IPS-15b (cell line): ENCODE measurements around the gene CCDC154.

Source experiments
- H3K27me3 ChIP-seq: one replicate; pipeline ENCODE4 v1.6.1; 2013; ENCODE audit warnings: low read length; ENCODE audit not compliant: control insufficient read depth, insufficient read depth
- H3K36me3 ChIP-seq: one replicate; pipeline ENCODE4 v1.6.1; 2013; ENCODE audit warnings: low read length; ENCODE audit not compliant: control insufficient read depth, insufficient read depth
- H3K4me1 ChIP-seq: one replicate; pipeline ENCODE4 v1.6.1; 2013; ENCODE audit warnings: mild to moderate bottlenecking, low read length; ENCODE audit not compliant: control insufficient read depth, insufficient read depth
- H3K4me3 ChIP-seq: one replicate; pipeline ENCODE4 v1.5.1; 2013; ENCODE audit warnings: low read depth, low read length
- H3K9ac ChIP-seq: one replicate; pipeline ENCODE4 v1.6.1; 2013; ENCODE audit warnings: low read depth, mild to moderate bottlenecking, low read length
- H3K9me3 ChIP-seq: one replicate; pipeline ENCODE4 v1.6.1; 2013; ENCODE audit warnings: mild to moderate bottlenecking, low read length; ENCODE audit not compliant: control insufficient read depth, insufficient read depth

CCDC154 gene, protein sequence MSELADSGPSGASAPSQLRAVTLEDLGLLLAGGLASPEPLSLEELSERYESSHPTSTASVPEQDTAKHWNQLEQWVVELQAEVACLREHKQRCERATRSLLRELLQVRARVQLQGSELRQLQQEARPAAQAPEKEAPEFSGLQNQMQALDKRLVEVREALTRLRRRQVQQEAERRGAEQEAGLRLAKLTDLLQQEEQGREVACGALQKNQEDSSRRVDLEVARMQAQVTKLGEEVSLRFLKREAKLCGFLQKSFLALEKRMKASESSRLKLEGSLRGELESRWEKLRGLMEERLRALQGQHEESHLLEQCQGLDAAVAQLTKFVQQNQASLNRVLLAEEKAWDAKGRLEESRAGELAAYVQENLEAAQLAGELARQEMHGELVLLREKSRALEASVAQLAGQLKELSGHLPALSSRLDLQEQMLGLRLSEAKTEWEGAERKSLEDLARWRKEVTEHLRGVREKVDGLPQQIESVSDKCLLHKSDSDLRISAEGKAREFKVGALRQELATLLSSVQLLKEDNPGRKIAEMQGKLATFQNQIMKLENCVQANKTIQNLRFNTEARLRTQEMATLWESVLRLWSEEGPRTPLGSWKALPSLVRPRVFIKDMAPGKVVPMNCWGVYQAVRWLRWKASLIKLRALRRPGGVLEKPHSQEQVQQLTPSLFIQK

DNA sequence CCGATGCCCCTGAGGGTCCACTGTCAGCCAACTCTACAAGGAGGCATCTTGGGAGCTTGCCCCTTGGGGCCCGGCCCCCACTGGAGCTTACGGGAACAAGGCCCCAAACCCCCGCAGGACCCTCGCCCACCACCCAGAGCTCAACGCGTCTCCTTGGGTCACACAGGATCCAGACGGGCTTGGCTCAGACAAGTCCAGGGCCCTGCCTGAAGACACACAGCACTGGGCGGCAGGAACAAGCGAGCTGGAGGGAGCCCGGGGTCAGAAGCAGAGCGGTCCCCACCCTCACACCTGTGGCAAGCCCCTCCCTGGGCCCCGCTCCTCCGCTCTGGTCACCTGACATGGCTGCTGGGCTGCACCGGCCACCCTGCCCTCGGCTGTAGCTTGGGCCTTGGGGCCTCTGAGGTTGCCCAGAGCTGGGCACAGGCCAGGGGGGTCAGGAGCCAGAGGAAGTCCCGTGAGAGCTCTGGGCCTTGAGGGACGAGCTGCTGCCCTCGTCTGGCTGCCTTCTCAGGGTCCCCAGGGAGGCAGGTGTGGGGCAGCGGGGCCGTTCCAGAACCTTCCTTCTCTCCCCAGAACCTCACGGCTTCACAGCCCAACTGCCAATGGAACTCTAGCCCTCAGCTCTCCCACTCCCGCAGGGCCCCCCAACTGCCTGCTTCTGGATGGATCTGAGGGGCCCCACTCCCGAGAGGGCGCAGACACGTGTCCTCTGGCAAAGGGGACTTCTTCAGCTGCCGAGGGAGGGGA is at the start of gene CCDC154:
Gene CCDC154 (minus strand): TSS at position 577 of the 750 bp plus-strand sequence. CDS start 234 bp downstream, at position 343.
- Histone ChIP-seq H3K4me3 (no peak within 1 kb of the TSS), H3K9me3 (no peaks in the 10 kb centered on the region), H3K36me3 (peaks cover 28% of the 10 kb centered on the region), H3K9ac (no peak within 1 kb of the TSS), H3K27me3 (no peaks in the 10 kb centered on the region), H3K4me1 (no peaks in the 10 kb centered on the region)

DNA sequence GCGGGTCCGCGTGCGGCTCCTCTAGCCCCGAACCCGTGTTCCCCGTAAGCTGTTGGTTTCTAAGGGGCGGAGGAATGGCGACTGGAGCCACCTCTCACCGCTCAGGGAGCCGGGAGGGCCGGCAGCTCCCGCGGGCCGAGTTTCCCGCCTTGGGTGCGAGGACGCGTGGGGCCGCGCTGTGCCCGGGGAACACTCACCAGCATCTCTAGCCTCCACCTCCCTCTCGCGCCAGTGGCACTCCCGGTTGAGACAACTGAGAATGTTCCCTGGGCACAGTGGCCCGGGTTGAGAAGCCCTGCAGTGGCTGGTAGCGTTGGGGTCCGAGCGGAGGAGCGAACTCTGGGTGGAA is 49.4 kb upstream of the CCDC154 start:
- H3K4me3 ChIP-seq: peak overlapping the region; percentile 76
- peaks cover 4% of the 10 kb centered on the region for H3K4me1 ChIP-seq
- H3K9me3 ChIP-seq: no peaks in the 10 kb centered on the region

DNA sequence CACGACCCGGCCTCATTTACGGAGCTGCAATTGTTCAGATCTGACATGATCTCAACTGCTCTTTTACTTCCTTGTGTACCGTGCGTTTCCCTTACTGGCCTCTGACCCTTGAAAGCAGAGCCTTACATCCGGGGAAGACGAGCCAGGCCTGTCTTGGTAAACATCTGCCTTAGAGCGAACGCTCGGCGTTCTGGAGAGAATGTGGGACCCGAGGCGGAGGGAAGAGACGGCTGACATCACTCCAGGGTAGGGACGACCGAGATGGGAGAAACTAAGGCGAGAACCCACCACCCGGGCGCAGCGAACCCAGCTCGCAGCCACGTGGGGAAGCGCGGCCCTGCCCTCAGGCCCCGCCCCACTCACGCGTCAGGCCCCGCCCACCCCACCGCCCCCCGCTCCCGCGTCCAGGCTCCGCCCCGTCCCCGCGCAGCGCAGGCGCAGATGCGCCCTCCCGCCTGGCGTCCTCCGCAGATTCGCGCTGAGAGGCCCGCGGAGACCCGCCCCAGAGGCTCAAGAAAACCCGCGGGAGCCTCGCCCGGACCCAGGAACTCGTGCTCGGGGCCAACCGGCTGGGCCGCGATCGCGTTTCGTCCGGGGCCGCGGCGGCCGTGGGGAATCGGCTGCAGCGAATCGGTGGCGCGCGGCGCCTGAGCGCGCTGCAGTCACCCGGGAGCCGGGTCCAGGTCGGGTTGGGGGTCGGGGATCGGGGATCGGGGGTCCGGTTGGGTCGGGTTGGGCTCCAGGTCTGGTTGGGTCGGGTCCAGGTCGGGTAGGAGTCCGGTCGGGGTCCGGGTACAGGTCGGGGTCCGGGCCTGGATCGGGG is 48.8 kb upstream of the CCDC154 start, which contains the start of gene TELO2:
Gene TELO2 (plus strand): TSS at position 438 of the 823 bp plus-strand sequence. CDS start 922 bp downstream, outside the sequence.
- Histone ChIP-seq H3K36me3 (peaks cover 32% of the 10 kb centered on the region), H3K9ac (peak within 1 kb of the TSS; percentile 77), H3K4me1 (peaks cover 4% of the 10 kb centered on the region), H3K4me3 (peak within 1 kb of the TSS; percentile 77), H3K27me3 (no peaks in the 10 kb centered on the region), H3K9me3 (no peaks in the 10 kb centered on the region)

More for the DNA sequence above, 49.4 kb upstream of the CCDC154 start:
- H3K27me3 ChIP-seq: no peaks in the 10 kb centered on the region
- peaks cover 32% of the 10 kb centered on the region for H3K36me3 ChIP-seq
- peak overlapping the region; percentile 73 for H3K9ac ChIP-seq

DNA sequence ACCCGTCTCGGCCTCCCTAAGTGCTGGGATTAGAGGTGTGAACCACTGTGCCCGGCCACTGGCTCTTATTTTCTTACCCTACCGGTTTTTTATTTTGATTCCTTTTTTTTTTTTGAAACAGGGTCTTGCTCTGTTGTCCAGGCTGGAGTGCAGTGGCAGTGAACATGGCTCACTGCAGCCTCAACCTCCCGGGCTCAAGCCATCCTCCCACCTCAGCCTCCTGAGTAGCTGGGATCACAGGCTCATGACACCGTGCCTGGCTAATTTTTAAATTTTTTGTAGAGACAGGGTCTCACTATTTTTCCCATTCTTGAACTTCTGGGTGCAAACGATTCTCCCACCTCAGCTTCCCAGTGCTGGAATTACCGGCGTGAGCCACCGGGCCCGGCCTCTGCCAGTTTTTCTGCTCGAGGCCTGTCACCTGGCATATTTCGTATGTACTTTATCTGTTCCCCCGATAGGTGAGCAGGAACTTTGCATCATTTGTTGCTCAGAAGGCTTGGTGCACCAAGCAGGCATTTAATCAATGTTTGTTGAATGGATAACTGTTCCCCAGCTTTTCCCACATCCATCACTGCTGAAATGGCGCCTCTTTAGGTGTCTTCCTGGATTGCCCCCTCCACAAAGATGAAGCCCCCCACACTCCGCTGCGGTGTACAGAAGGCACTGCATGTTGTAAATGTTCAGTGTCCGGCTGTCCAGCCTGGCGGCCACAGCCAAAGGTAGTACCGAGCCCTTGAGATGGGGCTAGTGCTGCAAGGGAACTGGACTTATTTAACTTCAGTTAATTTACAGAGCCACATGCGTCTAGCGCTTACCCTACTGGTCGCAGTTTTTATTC is 47.9 kb upstream of the CCDC154 start:
- Histone ChIP-seq H3K27me3 (no peaks in the 10 kb centered on the region), H3K36me3 (peaks cover 28% of the 10 kb centered on the region), H3K9ac (peak overlapping the region; percentile 77), H3K9me3 (no peaks in the 10 kb centered on the region), H3K4me3 (peak overlapping the region; percentile 77), H3K4me1 (peaks cover 4% of the 10 kb centered on the region)

DNA sequence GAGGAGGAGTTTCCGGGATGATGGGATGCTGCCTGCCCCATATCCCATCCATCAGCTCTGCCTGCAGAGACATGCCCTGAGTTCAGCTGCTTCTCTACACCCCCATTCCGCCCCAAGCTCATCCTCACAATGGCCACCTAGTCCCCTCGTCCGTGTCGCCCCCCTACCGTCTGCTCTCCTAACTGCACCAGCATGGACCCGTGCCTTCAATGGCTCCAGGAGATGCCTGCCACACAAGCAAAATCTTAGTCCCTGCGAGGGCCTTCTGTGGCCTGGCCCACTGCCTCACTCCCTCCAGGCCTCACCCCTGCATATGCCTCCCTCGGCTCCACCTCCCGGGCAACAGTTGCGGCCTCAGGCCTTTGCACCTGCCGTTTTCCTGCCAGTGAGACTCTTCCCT is 47.0 kb upstream of the CCDC154 start:
- H3K4me3 ChIP-seq: no peak overlapping the region
- peaks cover 18% of the 10 kb centered on the region for H3K36me3 ChIP-seq
- H3K9me3 ChIP-seq: no peaks in the 10 kb centered on the region
- H3K27me3 ChIP-seq: no peaks in the 10 kb centered on the region
- no peak overlapping the region for H3K9ac ChIP-seq
- peaks cover 4% of the 10 kb centered on the region for H3K4me1 ChIP-seq

DNA sequence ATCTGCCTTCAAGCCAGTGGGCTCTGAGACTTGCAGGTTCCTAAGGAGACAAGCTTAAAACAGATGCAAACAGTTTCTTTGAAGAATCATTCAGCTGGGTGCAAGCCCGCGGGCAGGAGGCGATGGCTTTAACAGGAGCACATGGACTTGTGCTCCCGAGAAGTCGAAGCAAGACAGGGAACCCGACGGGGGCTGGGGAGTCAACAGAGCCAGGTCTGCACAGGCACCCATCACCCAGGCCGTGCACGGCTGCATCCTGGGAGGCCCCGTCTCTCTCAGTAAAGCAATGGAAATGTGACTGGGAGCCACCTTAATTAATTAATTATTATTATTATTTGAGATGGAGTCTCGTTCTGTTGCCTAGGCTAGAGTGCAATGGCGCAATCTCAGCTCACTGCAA is 44.7 kb upstream of the CCDC154 start:
- no peak overlapping the region for H3K9ac ChIP-seq
- no peaks in the 10 kb centered on the region for H3K27me3 ChIP-seq
- no peak overlapping the region for H3K4me3 ChIP-seq

DNA sequence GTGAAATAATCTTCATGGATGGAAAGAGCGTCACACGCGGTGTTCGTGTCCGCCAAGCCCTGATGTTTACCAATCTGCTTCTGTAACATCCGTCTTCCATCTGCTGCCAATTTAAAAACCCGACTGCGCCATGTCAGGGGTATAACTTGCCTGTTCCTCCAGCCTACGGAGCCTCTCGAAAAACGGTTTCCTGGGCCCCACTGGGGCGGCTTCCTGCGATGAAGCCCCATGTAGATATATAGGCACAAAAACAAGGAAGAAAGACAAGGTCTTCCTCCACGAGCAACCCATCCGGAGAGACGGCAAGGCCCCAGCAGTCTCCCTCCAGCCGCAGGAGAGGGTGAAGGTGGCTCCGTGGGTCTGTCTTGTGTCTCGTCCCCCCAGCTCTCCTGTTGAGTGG is 44.3 kb upstream of the CCDC154 start, which contains the start of gene PTX4:
Gene PTX4 (minus strand): TSS at position 326 of the 400 bp plus-strand sequence. CDS start 35 bp downstream, at position 291.
- H3K9ac ChIP-seq: no peak within 1 kb of the TSS
- peaks cover 2% of the 10 kb centered on the region for H3K27me3 ChIP-seq
- H3K4me3 ChIP-seq: no peak within 1 kb of the TSS
- no peaks in the 10 kb centered on the region for H3K36me3 ChIP-seq
- no peaks in the 10 kb centered on the region for H3K9me3 ChIP-seq
- peaks cover 4% of the 10 kb centered on the region for H3K4me1 ChIP-seq

More for the DNA sequence above, 44.7 kb upstream of the CCDC154 start:
- no peaks in the 10 kb centered on the region for H3K36me3 ChIP-seq
- H3K9me3 ChIP-seq: no peaks in the 10 kb centered on the region
- H3K4me1 ChIP-seq: peaks cover 4% of the 10 kb centered on the region

DNA sequence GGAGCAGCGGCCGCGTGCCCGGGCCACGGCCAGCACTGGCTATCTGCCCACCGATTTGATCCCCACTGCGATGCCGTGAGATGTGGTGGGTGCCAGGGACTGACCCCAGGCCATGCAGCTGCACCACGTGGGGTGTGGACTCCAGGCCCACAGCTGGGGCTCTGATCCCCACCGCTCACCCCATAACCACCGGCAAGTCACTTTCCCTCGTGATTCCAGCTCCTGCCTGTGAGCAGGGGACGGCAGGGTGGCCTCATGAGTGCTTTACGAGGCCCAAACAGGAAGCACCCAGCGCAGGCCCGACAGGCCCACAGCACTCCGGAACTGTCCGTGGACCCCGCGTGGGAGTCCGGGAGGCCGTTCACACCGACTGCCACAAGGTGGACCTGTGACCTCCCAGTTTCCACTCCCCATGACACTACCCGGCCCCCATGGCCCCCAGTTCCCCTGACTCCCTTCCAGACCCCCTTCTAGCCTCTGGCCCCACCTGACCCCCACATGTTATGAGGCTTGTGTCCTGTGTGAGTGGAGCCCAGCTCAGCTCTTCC is 43.8 kb upstream of the CCDC154 start:
- Histone ChIP-seq H3K4me3 (no peak overlapping the region), H3K27me3 (peaks cover 3% of the 10 kb centered on the region), H3K9ac (no peak overlapping the region), H3K36me3 (no peaks in the 10 kb centered on the region), H3K4me1 (peaks cover 4% of the 10 kb centered on the region), H3K9me3 (no peaks in the 10 kb centered on the region)

DNA sequence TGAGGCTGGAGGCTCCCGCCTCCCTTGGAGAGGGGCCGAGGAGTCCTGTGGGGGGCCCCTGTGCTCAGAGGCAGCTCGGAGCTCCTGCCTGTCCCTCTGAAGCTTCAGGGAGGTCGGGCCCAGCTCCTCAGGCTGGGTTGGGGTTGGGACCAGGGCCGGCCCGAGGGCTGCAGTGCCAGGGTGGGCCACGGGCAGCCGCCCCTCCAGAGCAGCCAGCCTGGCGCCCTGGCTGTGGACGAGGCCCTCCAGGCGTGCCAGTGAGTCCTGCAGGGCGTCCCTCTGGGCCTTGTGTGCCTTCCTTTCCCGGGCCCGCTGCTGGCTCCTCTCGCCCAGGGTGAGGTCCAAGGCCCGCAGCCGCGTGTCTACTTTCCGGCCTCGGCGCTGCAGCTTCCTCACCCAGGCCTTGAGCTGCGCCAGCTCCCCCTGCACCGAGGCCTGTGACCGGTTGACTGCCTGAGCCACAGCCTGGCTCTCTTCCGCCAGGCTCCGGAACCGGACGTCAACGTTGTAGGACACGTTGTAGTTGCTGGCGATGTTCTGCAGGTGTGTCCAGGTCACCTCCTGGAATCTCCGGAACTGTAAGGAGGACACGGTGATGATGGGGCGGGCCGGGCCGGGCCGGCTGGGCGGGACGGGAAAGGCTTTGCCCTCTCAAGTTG is 43.2 kb upstream of the CCDC154 start:
- Histone ChIP-seq H3K4me3 (no peak overlapping the region), H3K9me3 (no peaks in the 10 kb centered on the region), H3K4me1 (peaks cover 2% of the 10 kb centered on the region), H3K36me3 (no peaks in the 10 kb centered on the region), H3K27me3 (peaks cover 3% of the 10 kb centered on the region), H3K9ac (no peak overlapping the region)
